Skin epidermis (tissue), 12 donors: ENCODE data around the gene TNFRSF11A.

Experiments
- H3K27ac ChIP-seq, 21 experiments: fragments of 200-600 bp; sonication (generic) in 11 of 21; one replicate each; pipeline ENCODE4 v1.5.0; 2020; ENCODE audit warnings: mild to moderate bottlenecking in 3 of 21, inconsistent platforms in 2 of 21, moderate library complexity in 2 of 21
- H3K4me3 ChIP-seq, 7 experiments: fragments of 200-600 bp; sonication (generic) in 2 of 7; one replicate each; pipeline ENCODE4 v1.5.0; 2020; ENCODE audit warnings: inconsistent platforms in 2 of 7, mild to moderate bottlenecking in 2 of 7, moderate library complexity in 1 of 7

The TNFRSF11A gene

DNA sequence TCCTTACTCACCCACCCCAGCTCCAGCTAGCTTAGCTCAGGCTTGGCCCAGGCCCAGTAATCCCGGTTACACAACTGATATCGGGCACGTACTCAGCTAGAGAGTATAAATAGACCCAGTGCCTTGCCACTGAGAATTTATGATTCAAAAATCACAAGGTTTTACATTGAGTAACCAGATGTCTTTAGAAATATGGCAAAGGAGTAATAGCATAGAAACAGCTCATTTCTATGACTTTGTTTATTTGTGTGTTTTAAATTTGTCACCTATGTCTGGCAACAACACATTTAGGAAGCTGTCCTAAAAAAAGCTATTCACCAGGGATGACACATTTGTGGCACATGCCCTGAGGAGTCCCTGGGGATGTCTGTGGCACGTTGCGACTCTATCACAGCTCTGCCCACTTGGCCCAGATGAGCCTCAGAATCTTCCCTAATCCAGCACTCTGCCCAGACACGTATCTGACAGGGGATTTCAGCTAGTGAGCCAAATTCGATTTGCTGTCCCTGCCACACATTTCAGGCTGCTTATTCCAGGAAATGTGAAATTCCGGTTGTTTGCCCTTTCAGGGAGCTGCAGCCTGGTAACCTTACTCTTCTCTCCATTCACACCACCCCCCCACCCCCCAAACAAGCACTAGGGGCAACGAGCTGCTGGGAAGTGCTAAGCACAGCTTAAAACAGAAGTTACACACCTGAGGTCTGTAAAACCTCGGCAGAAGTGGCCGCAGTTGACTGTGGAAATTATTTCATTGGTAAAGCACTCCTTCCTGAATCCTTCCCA lies 112.3 kb downstream of the TNFRSF11A start:
- Histone ChIP-seq H3K4me3 (no peak overlapping the region), H3K27ac (peak overlapping the region in 17 of 21 experiments; percentile 30 to 86 (median 67))

DNA sequence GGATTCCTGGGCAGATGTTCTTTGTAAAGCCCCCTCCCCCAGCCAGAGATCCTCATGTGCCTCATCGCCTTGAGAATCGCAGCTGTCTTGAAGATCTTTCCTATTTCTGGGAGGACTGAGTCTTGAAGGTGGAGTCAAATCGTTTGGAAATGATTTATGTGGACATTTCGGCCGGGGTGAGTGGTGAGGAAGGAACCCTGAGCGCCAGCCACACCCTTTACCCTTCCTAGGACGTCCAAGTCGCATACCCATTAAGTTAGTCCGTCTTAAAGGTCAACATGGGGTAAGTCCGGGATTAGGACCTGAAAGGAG lies 112.9 kb downstream of the TNFRSF11A start:
- Histone ChIP-seq H3K4me3 (no peak overlapping the region), H3K27ac (peak overlapping the region in 17 of 21 experiments; percentile 30 to 86 (median 67))

DNA sequence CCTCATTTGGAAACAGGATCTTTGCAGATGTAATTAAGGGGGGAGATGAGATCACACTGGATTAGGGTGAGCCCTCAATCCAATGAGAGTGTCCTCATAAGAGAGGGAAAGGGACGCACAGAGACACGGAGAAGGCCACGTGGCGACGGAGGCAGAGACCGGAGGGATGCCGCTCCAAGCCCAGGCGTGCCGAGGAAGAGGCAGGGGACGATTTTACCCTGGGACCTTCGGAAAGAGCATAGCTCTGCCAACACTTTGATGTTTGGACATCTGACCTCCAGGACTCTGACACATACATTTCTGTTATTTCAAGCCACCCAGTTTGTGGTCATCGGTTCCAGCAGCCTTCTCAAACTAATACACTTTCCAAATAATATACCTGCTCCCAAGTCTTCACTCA lies 113.3 kb downstream of the TNFRSF11A start:
- H3K27ac ChIP-seq: peak overlapping the region in 11 of 21 experiments; percentile 41 to 86 (median 67)
- H3K4me3 ChIP-seq: no peak overlapping the region

DNA sequence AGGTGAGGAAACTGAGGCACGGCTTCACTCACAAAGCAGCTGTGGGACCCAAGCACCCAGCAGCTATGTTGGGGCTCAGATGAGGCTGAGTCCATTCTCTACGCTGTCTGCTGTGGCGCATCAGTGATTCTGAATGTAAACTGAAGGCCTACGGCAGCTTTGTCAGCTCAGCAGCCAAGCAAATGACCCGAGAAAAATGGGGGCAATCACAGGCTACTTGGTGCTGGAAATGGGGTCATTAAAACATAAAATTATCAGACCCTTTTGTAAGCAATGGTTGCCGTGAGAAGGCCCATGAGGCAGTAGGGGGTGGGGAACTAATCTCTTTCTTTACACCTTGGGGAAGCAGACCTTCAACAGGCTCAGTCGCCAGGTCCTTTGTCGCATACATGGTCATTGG lies 113.8 kb downstream of the TNFRSF11A start:
- Histone ChIP-seq H3K4me3 (no peak overlapping the region), H3K27ac (peak overlapping the region in 2 of 21 experiments; percentile 55 to 79)
